H1 (cell line): ENCODE results near the gene TAX1BP3. TPM values are rescaled to one million over a fixed set of nuclear protein-coding genes. Genes with fewer than 3 reads are reported as not detected.

Source experiments
- BCL11A ChIP-seq, 2 experiments: IDR thresholded peaks; one replicate each; pipeline ENCODE4 v1.6.1; 2011; ENCODE audit warnings: low read depth in 2 of 2, low read length in 2 of 2, mild to moderate bottlenecking in 2 of 2
- BRCA1 ChIP-seq: IDR thresholded peaks from 2 replicates; pipeline ENCODE4 v1.6.1; 2012; ENCODE audit warnings: low read depth, low read length, improper control_type of control experiment
- CBX8 ChIP-seq: fragments of 300-800, 300-1000 bp; sonication (generic); IDR thresholded peaks from 2 replicates; pipeline ENCODE4 v1.7.1; 2016; ENCODE audit warnings: low read depth, low read length, borderline replicate concordance
- CHD7 ChIP-seq: fragments of 300-600 bp; sonication (generic); IDR thresholded peaks from 2 replicates; pipeline ENCODE4 v1.7.1; 2012; ENCODE audit warnings: low read length, moderate library complexity, mild to moderate bottlenecking, inconsistent platforms; ENCODE audit not compliant: insufficient replicate concordance
- GABPA ChIP-seq: IDR thresholded peaks from 2 replicates; pipeline ENCODE4 v1.6.1; 2011; ENCODE audit warnings: mild to moderate bottlenecking, low read length, moderate library complexity, borderline replicate concordance; ENCODE audit not compliant: insufficient read depth
- KDM5A ChIP-seq: fragments of 200-600 bp; IDR thresholded peaks from 2 replicates; pipeline ENCODE4 v1.7.1; 2012; ENCODE audit warnings: mild to moderate bottlenecking, low read length, inconsistent platforms, mixed read lengths
- RBBP5 ChIP-seq: IDR thresholded peaks from 2 replicates; pipeline ENCODE4 v1.7.1; 2012; ENCODE audit warnings: low read depth, mild to moderate bottlenecking, inconsistent platforms, low read length, moderate library complexity, borderline replicate concordance
- SIRT6 ChIP-seq: IDR thresholded peaks from one replicate; pipeline ENCODE4 v1.7.1; 2012; ENCODE audit warnings: low read length, inconsistent platforms
- SIX5 ChIP-seq: IDR thresholded peaks from 2 replicates; pipeline ENCODE4 v1.6.1; 2011; ENCODE audit warnings: mild to moderate bottlenecking, low read depth, low read length
- TAF1 ChIP-seq: IDR thresholded peaks from 2 replicates; pipeline ENCODE4 v1.6.1; 2011; ENCODE audit warnings: mild to moderate bottlenecking, low read depth, low read length
- USF2 ChIP-seq: IDR thresholded peaks from 2 replicates; pipeline ENCODE4 v1.6.1; 2011; ENCODE audit warnings: low read length, improper control_type of control experiment
- polyA plus RNA-seq, 7 experiments: library from polyadenylated mRNA; depleted of rRNA in 3 of 7; stranded (reverse) in 5 of 7; unstranded in 2 of 7; fragments of >200 nt in 5 of 7; fragments of 200-250 nt in 2 of 7; gene quantifications; 1 replicate in 5 of 7; 2 replicates in 1 of 7; 4 replicates in 1 of 7; pipeline versions ENCODE4 v1.2.1 to v1.2.3, GENCODE V29; 2011 to 2013; ENCODE audit warnings: missing spikeins in 2 of 7, mixed read lengths in 2 of 7
- total RNA-seq: library from RNA; stranded (reverse); fragmentation: NEBNext Ultra II Directional; extraction: Animal tissue kit (Norgen Biotek cat#: 25700); gene quantifications from 2 replicates; pipeline ENCODE4 v1.2.1, GENCODE V29; 2021

The TAX1BP3 gene
- total and polyA plus RNA-seq, 2 of the 8 experiments (the other 6 are each of a cell fraction or from before 2014, with no cell fraction given): 65.3 to 81.8 TPM

- TF ChIP-seq CHD7 (no peak), SIRT6 (no peak), GABPA (no peak), RBBP5 (no peak), TAF1 (no peak), SIX5 (no peak), BCL11A (IDR thresholded peaks at IDR 0.05; ENCODE audit: low read depth in 2 of 2, low read length in 2 of 2) (no peak), BRCA1 (no peak), KDM5A (no peak), USF2 (no peak), CBX8 (no peak)
Observed at GRCh38 chr17:3660311-3660891, 8.0 kb downstream of the TAX1BP3 start (continued).
